ENCODE data around the gene RAB23.

GRCh38 chr6:57252137-57252536 is 30.0 kb upstream of the RAB23 start:
- TF ChIP-seq SUZ12 (IDR thresholded peaks at IDR 0.05; ENCODE audit: extremely low read depth, insufficient read depth, insufficient read length): no peak
- no peak for TF ChIP-seq YY1 (IDR thresholded peaks at IDR 0.05; ENCODE audit: insufficient read depth, insufficient read length)
